Cardiac muscle cell (in vitro differentiated cells and primary cell): ENCODE data around the gene LYPD6B. TPM values are rescaled to one million over a fixed set of nuclear protein-coding genes. Genes with fewer than 3 reads are reported as not detected.

ENCODE experiments used
- DNase-seq, 2 donors: peaks; one replicate each; pipeline versions ENCODE4 v3.0.0 to v3.0.0-alpha.2; 2010 to 2017; ENCODE audit warnings: low read depth in 1 of 2, low spot score in 1 of 2
- H3K27ac ChIP-seq: fragments of 200-600 bp; sonication (generic); 2 replicates; pipeline ENCODE4 v1.5.1; 2016
- H3K27me3 ChIP-seq: fragments of 200-600 bp; sonication (generic); 2 replicates; pipeline ENCODE4 v1.6.0; 2016; ENCODE audit warnings: control low read depth
- H3K36me3 ChIP-seq: fragments of 200-600 bp; sonication (generic); 2 replicates; pipeline ENCODE4 v1.5.1; 2016; ENCODE audit warnings: control low read depth
- H3K4me1 ChIP-seq: fragments of 200-600 bp; sonication (generic); 2 replicates; pipeline ENCODE4 v1.8.1; 2017; ENCODE audit warnings: low read depth, mild to moderate bottlenecking, mixed run types
- H3K4me3 ChIP-seq: fragments of 200-600 bp; sonication (generic); 2 replicates; pipeline ENCODE4 v1.5.1; 2016; ENCODE audit warnings: mild to moderate bottlenecking
- H3K9me3 ChIP-seq: fragments of 200-600 bp; sonication (generic); 2 replicates; pipeline ENCODE4 v1.5.1; 2017; ENCODE audit warnings: low read depth, mild to moderate bottlenecking, control low read depth
- CTCF ChIP-seq: IDR thresholded peaks from 2 replicates; pipeline ENCODE4 v1.5.1; 2012; ENCODE audit warnings: low read depth, mild to moderate bottlenecking, low read length
- polyA plus RNA-seq: library from polyadenylated mRNA; unstranded; fragments of >200 nt; fragmentation: Nextera tagmentation; extraction: Ambion mirVana; gene quantifications from 2 replicates; pipeline ENCODE4 v1.2.1, GENCODE V29; 2016
- total RNA-seq: library from RNA; depleted of rRNA; stranded (reverse); fragments of >200 nt; gene quantifications from 2 replicates; pipeline ENCODE4 v1.2.3, GENCODE V29; 2016

LYPD6B gene
- total and polyA plus RNA-seq, 2 experiments from 2014 or later, result 1.6 to 5.7 TPM

- DNase-seq, result no peak
- no peaks in the 10 kb centered on the region for H3K27me3 ChIP-seq
- H3K36me3 ChIP-seq, result no peaks in the 10 kb centered on the region
- no peak for TF ChIP-seq CTCF
- H3K9me3 ChIP-seq, result no peaks in the 10 kb centered on the region
- H3K4me1 ChIP-seq, result peaks cover 14% of the 10 kb centered on the region
- H3K4me3 ChIP-seq, result no peak overlapping the region
- no peak overlapping the region for H3K27ac ChIP-seq
Observed at GRCh38 chr2:149015501-149015900, 23.0 kb upstream of the LYPD6B start.

DNA sequence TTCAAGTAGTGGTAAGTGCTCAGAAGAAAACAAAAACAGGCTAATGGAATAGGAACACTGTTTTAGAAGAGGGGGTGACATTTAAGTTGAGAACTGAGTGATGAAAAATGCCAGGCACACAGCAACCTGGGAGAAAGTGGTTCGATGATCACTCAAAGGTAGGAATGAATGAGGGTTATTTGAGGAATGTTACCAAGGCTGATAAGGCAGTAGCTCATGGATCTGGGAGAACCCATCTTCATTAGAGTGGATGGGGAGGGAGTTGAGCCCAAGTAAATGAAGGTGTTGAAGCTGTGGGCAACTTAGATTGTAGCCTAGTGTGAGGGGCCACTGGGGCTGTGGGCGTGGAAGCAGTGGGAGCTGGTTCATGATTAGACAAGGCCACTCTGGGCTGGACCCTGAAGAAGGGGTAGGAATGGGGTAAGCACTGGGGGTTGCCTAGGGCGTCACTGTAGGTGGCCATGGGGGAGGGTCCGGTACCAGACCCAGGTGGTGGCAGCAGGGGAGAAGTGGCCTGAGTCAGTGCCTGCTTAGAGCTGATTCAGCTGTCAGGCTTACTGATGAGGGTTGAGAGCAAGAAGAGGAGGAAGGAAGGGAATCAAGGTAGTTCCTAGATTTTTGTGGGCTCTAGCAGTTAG lies 22.5 kb upstream of the LYPD6B start:
- no peak overlapping the region for H3K27ac ChIP-seq
- no peaks in the 10 kb centered on the region for H3K27me3 ChIP-seq
- no peak overlapping the region for H3K4me3 ChIP-seq
- H3K4me1 ChIP-seq, result peaks cover 14% of the 10 kb centered on the region
- no peak for DNase-seq
- H3K9me3 ChIP-seq, result no peaks in the 10 kb centered on the region
- no peaks in the 10 kb centered on the region for H3K36me3 ChIP-seq
- no peak for TF ChIP-seq CTCF

DNA sequence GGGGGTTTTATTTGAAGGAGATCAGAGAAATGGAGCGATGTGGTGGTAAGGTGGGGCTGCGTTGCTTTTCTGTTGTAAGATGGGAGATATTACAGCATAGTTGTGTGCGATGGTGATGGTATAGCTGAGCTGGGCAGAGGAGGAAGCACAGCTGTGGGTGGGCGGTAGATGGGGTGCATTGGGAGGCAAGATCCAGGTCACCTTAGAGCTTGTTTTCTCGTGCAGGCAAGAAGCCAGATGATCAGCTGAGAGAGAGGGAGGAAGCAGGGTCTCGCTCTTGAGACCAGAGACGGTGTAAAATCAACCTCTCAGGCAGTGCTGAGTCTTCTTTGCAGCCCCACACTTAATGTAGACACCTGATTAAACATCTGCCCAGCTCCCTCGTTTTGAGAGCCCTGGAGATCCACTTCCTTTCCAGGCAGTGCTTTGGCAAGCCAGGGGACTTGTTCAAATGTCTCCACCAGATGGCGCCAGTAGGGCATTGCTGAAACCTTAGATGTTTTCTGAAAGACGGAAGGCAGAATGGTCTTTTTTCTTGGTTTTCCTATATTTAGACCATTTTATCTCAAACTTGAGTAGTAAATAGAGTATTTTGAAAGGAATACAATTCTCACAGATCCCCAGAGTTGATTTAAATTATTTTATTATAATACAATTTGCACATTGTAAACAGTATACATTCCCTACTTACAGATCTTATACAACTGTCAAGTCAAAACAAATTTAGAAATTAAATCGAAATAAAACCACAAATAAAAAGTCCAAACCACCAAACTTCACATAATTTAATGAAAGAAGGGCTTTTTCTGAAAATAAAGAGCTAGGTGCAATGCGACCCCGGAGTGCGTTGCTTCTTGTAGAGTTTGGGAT lies 21.1 kb upstream of the LYPD6B start:
- Histone ChIP-seq H3K27ac (no peak overlapping the region), H3K4me1 (peaks cover 14% of the 10 kb centered on the region), H3K4me3 (no peak overlapping the region), H3K36me3 (no peaks in the 10 kb centered on the region), H3K27me3 (no peaks in the 10 kb centered on the region), H3K9me3 (no peaks in the 10 kb centered on the region)
- TF ChIP-seq CTCF, result peak; percentile 84
- DNase-seq, result peak; percentile 86

GRCh38 chr2:149018981-149019380 lies 19.5 kb upstream of the LYPD6B start:
- no peak for DNase-seq
- no peak for TF ChIP-seq CTCF
- H3K27ac ChIP-seq, result no peak overlapping the region

DNA sequence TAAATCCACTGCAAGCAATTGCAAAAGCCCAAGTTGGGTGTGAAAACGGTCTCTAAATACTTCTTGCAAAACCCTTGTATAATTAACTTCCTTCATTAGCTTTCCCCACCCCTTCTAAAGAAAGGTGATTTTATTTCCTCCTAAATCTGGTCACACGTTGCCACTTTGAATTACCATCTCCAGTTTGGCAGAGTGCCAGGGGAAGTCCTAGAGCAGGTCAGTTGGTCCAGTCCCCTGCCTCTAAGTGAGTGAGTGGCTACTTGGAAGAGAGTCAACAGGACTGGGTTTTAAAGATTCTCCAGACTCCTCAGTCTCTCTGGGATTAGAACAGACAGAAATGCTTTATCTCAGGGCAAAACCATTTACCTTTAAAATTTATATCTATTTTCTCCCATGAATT lies 18.7 kb upstream of the LYPD6B start:
- no peaks in the 10 kb centered on the region for H3K36me3 ChIP-seq
- no peak for DNase-seq
- peaks cover 12% of the 10 kb centered on the region for H3K4me1 ChIP-seq
- TF ChIP-seq CTCF, result no peak
- no peak overlapping the region for H3K4me3 ChIP-seq
- H3K27me3 ChIP-seq, result no peaks in the 10 kb centered on the region
- no peak overlapping the region for H3K27ac ChIP-seq
- no peaks in the 10 kb centered on the region for H3K9me3 ChIP-seq

More at GRCh38 chr2:149018981-149019380, 19.5 kb upstream of the LYPD6B start:
- H3K4me1 ChIP-seq, result peaks cover 12% of the 10 kb centered on the region
- H3K9me3 ChIP-seq, result no peaks in the 10 kb centered on the region
- no peak overlapping the region for H3K4me3 ChIP-seq
- no peaks in the 10 kb centered on the region for H3K27me3 ChIP-seq
- H3K36me3 ChIP-seq, result no peaks in the 10 kb centered on the region
